Fibroblast of lung (primary cell): ENCODE data around the gene ARHGDIA.

ENCODE experiments used
- EZH2 ChIP-seq: IDR thresholded peaks from 2 replicates; pipeline ENCODE4 v1.5.1; 2012; ENCODE audit warnings: low read length, control low read depth, mild to moderate bottlenecking; ENCODE audit errors: missing control alignments
- TF ChIP-seq, protein P1 (sequence below), 2 donors: IDR thresholded peaks in 1 of 2; conservative IDR thresholded peaks in 1 of 2; 1 replicate in 1 of 2; 2 replicates in 1 of 2; pipeline ENCODE4 v1.5.1; 2011 to 2012; ENCODE audit warnings: low read length in 2 of 2, control low read depth in 1 of 2, inconsistent platforms in 1 of 2, low read depth in 1 of 2, mild to moderate bottlenecking in 1 of 2

- TF ChIP-seq, protein P1, sequence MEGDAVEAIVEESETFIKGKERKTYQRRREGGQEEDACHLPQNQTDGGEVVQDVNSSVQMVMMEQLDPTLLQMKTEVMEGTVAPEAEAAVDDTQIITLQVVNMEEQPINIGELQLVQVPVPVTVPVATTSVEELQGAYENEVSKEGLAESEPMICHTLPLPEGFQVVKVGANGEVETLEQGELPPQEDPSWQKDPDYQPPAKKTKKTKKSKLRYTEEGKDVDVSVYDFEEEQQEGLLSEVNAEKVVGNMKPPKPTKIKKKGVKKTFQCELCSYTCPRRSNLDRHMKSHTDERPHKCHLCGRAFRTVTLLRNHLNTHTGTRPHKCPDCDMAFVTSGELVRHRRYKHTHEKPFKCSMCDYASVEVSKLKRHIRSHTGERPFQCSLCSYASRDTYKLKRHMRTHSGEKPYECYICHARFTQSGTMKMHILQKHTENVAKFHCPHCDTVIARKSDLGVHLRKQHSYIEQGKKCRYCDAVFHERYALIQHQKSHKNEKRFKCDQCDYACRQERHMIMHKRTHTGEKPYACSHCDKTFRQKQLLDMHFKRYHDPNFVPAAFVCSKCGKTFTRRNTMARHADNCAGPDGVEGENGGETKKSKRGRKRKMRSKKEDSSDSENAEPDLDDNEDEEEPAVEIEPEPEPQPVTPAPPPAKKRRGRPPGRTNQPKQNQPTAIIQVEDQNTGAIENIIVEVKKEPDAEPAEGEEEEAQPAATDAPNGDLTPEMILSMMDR (conservative IDR thresholded peaks at IDR 0.05 in 1 of 2, IDR thresholded peaks at IDR 0.05 in 1 of 2; ENCODE audit: low read depth in 1 of 2, low read length in 2 of 2) = no peak
- TF ChIP-seq EZH2 = no peak
These were observed 34.3 kb upstream of the ARHGDIA start for GRCh38 chr17:81905424-81905875.
